HepG2 (cell line): ENCODE results near the gene APC2. TPM values are rescaled to one million over a fixed set of nuclear protein-coding genes. Genes with fewer than 3 reads are reported as not detected.

Experiments used
- CC2D1A ChIP-seq: sonication (generic); formaldehyde crosslinking; IDR thresholded peaks from 2 replicates; pipeline ENCODE4 v1.8.1; 2023; ENCODE audit warnings: mild to moderate bottlenecking, missing genetic modification reagents
- EHMT2 ChIP-seq: fragments of 200-600 bp; sonication (generic); IDR thresholded peaks from 2 replicates; pipeline ENCODE4 v1.7.0; 2017; ENCODE audit warnings: antibody characterized with exemption, low read depth, low read length, borderline replicate concordance
- SALL1 ChIP-seq: sonication (generic); formaldehyde crosslinking; IDR thresholded peaks from 2 replicates; pipeline ENCODE4 v1.8.0; 2022; ENCODE audit warnings: mild to moderate bottlenecking, missing genetic modification reagents
- SMYD3 ChIP-seq: sonication (generic); formaldehyde crosslinking; IDR thresholded peaks from 2 replicates; pipeline ENCODE4 v1.8.1; 2023; ENCODE audit warnings: mild to moderate bottlenecking, missing genetic modification reagents
- TBL1XR1 ChIP-seq: fragments of 150-350 bp; IDR thresholded peaks from 2 replicates; pipeline ENCODE4 v1.6.1; 2014; ENCODE audit warnings: borderline replicate concordance, low read length; ENCODE audit not compliant: partially characterized antibody
- polyA plus RNA-seq, 8 experiments: library from polyadenylated mRNA; depleted of rRNA in 3 of 8; stranded (reverse) in 7 of 8; unstranded in 1 of 8; fragments of >200 nt; fragmentation: Illumina TruSeq in 4 of 8; extraction: Trizol in 4 of 8; gene quantifications; 2 replicates each; pipeline versions ENCODE4 v1.2.1 to v1.2.3, GENCODE V29; 2011 to 2016; ENCODE audit warnings: low read depth in 4 of 8, missing spikeins in 1 of 8, mixed read lengths in 1 of 8; ENCODE audit not compliant: insufficient read depth in 1 of 8
- total RNA-seq, 5 experiments: library from RNA; depleted of rRNA; stranded (reverse); fragments of >200 nt; fragmentation: Illumina TruSeq; extraction: Trizol; gene quantifications; 2 replicates each; pipeline ENCODE4 v1.2.3, GENCODE V29; 2016; ENCODE audit warnings: low read depth in 1 of 5
- TF ChIP-seq, protein P1 (sequence below): sonication (generic); formaldehyde crosslinking; conservative IDR thresholded peaks from 2 replicates; pipeline ENCODE4 v1.8.0; 2022; ENCODE audit warnings: low read depth, missing genetic modification reagents
- TF ChIP-seq, protein P2 (sequence below): sonication (generic); formaldehyde crosslinking; IDR thresholded peaks from 2 replicates; pipeline ENCODE4 v1.4.0; 2020; ENCODE audit warnings: missing genetic modification reagents, borderline replicate concordance
- TF ChIP-seq, protein P3 (sequence below): sonication (generic); formaldehyde crosslinking; IDR thresholded peaks from 2 replicates; pipeline ENCODE4 v1.5.0; 2020; ENCODE audit warnings: missing genetic modification reagents
- TF ChIP-seq, protein P4 (sequence below): sonication (generic); formaldehyde crosslinking; IDR thresholded peaks from 2 replicates; pipeline ENCODE4 v1.8.1; 2023; ENCODE audit warnings: missing genetic modification reagents, mild to moderate bottlenecking, borderline replicate concordance
- TF ChIP-seq, protein P5 (sequence below): sonication (generic); formaldehyde crosslinking; IDR thresholded peaks from 2 replicates; pipeline ENCODE4 v1.4.0; 2020; ENCODE audit warnings: mild to moderate bottlenecking, missing genetic modification reagents, borderline replicate concordance
- TF ChIP-seq, protein P6 (sequence below): sonication (generic); formaldehyde crosslinking; IDR thresholded peaks from 2 replicates; pipeline ENCODE4 v1.4.0; 2020; ENCODE audit warnings: mild to moderate bottlenecking, low read depth, missing genetic modification reagents
- TF ChIP-seq, protein P7 (sequence below): sonication (generic); formaldehyde crosslinking; IDR thresholded peaks from 2 replicates; pipeline ENCODE4 v1.5.0; 2020; ENCODE audit warnings: mild to moderate bottlenecking, missing genetic modification reagents

Gene APC2
- total and polyA plus RNA-seq, 2 of the 13 experiments (the other 11 are each of a cell fraction or from before 2014, with no cell fraction given) = 0.08 to 0.22 TPM

DNA sequence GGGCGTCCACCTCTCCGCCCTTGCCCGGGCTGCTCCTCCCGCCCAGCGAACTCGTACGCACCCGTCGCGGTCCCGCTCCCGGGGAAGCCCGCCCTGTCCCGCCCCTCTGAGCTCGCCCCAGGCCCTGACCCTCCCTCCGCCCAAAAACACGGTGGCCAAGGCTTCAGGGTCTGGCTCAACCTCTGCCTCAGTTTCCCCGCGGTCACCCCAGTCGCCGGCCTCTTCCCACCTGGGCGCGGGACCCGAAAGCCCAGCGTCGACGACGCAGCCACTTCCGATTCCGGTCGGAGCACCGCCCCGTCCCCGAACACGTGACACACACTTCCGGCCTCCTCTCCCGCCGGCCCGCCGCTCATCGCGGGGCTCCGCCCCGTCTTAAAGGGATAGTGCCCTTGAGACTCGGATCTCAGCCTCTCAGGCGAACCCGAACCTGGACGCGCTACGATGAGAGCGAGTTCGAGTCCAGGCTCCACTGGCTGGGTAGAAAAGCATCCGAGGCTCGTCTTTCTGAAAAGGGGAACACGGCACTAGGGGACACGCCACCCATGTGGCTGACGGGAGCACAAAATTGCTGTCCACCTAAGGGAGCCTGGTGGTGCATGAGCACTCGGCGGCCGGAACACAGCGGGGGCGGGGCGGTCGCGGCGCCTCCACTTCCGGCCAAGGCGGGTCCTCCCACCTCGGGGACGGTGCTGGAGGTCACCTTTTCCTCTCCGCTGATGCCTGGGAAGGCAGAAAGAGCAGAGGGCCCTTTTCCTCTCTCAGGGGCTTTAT lies 29.2 kb downstream of the APC2 start, which contains the start of gene C19orf25 (continued):
- TF ChIP-seq, protein P1, sequence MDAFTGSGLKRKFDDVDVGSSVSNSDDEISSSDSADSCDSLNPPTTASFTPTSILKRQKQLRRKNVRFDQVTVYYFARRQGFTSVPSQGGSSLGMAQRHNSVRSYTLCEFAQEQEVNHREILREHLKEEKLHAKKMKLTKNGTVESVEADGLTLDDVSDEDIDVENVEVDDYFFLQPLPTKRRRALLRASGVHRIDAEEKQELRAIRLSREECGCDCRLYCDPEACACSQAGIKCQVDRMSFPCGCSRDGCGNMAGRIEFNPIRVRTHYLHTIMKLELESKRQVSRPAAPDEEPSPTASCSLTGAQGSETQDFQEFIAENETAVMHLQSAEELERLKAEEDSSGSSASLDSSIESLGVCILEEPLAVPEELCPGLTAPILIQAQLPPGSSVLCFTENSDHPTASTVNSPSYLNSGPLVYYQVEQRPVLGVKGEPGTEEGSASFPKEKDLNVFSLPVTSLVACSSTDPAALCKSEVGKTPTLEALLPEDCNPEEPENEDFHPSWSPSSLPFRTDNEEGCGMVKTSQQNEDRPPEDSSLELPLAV (CRISPR knock-in tag) = no peak
- TF ChIP-seq CC2D1A (no peak), SALL1 (CRISPR knock-in tag) (peak; percentile 43), TBL1XR1 (peak; percentile 24), SMYD3 (CRISPR knock-in tag) (no peak), EHMT2 (no peak)
- TF ChIP-seq, protein P2, sequence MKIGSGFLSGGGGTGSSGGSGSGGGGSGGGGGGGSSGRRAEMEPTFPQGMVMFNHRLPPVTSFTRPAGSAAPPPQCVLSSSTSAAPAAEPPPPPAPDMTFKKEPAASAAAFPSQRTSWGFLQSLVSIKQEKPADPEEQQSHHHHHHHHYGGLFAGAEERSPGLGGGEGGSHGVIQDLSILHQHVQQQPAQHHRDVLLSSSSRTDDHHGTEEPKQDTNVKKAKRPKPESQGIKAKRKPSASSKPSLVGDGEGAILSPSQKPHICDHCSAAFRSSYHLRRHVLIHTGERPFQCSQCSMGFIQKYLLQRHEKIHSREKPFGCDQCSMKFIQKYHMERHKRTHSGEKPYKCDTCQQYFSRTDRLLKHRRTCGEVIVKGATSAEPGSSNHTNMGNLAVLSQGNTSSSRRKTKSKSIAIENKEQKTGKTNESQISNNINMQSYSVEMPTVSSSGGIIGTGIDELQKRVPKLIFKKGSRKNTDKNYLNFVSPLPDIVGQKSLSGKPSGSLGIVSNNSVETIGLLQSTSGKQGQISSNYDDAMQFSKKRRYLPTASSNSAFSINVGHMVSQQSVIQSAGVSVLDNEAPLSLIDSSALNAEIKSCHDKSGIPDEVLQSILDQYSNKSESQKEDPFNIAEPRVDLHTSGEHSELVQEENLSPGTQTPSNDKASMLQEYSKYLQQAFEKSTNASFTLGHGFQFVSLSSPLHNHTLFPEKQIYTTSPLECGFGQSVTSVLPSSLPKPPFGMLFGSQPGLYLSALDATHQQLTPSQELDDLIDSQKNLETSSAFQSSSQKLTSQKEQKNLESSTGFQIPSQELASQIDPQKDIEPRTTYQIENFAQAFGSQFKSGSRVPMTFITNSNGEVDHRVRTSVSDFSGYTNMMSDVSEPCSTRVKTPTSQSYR (CRISPR knock-in tag) = peak; percentile 81; the same call in 1 of the 2 replicates
- TF ChIP-seq, protein P3, sequence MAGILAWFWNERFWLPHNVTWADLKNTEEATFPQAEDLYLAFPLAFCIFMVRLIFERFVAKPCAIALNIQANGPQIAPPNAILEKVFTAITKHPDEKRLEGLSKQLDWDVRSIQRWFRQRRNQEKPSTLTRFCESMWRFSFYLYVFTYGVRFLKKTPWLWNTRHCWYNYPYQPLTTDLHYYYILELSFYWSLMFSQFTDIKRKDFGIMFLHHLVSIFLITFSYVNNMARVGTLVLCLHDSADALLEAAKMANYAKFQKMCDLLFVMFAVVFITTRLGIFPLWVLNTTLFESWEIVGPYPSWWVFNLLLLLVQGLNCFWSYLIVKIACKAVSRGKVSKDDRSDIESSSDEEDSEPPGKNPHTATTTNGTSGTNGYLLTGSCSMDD = no peak
- TF ChIP-seq, protein P4, sequence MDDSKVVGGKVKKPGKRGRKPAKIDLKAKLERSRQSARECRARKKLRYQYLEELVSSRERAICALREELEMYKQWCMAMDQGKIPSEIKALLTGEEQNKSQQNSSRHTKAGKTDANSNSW (CRISPR knock-in tag) = no peak
- TF ChIP-seq, protein P5, sequence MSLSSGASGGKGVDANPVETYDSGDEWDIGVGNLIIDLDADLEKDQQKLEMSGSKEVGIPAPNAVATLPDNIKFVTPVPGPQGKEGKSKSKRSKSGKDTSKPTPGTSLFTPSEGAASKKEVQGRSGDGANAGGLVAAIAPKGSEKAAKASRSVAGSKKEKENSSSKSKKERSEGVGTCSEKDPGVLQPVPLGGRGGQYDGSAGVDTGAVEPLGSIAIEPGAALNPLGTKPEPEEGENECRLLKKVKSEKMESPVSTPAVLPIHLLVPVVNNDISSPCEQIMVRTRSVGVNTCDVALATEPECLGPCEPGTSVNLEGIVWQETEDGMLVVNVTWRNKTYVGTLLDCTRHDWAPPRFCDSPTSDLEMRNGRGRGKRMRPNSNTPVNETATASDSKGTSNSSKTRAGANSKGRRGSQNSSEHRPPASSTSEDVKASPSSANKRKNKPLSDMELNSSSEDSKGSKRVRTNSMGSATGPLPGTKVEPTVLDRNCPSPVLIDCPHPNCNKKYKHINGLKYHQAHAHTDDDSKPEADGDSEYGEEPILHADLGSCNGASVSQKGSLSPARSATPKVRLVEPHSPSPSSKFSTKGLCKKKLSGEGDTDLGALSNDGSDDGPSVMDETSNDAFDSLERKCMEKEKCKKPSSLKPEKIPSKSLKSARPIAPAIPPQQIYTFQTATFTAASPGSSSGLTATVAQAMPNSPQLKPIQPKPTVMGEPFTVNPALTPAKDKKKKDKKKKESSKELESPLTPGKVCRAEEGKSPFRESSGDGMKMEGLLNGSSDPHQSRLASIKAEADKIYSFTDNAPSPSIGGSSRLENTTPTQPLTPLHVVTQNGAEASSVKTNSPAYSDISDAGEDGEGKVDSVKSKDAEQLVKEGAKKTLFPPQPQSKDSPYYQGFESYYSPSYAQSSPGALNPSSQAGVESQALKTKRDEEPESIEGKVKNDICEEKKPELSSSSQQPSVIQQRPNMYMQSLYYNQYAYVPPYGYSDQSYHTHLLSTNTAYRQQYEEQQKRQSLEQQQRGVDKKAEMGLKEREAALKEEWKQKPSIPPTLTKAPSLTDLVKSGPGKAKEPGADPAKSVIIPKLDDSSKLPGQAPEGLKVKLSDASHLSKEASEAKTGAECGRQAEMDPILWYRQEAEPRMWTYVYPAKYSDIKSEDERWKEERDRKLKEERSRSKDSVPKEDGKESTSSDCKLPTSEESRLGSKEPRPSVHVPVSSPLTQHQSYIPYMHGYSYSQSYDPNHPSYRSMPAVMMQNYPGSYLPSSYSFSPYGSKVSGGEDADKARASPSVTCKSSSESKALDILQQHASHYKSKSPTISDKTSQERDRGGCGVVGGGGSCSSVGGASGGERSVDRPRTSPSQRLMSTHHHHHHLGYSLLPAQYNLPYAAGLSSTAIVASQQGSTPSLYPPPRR (CRISPR knock-in tag) = no peak
- TF ChIP-seq, protein P6, sequence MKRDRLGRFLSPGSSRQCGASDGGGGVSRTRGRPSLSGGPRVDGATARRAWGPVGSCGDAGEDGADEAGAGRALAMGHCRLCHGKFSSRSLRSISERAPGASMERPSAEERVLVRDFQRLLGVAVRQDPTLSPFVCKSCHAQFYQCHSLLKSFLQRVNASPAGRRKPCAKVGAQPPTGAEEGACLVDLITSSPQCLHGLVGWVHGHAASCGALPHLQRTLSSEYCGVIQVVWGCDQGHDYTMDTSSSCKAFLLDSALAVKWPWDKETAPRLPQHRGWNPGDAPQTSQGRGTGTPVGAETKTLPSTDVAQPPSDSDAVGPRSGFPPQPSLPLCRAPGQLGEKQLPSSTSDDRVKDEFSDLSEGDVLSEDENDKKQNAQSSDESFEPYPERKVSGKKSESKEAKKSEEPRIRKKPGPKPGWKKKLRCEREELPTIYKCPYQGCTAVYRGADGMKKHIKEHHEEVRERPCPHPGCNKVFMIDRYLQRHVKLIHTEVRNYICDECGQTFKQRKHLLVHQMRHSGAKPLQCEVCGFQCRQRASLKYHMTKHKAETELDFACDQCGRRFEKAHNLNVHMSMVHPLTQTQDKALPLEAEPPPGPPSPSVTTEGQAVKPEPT (CRISPR knock-in tag) = no peak
- TF ChIP-seq, protein P7, sequence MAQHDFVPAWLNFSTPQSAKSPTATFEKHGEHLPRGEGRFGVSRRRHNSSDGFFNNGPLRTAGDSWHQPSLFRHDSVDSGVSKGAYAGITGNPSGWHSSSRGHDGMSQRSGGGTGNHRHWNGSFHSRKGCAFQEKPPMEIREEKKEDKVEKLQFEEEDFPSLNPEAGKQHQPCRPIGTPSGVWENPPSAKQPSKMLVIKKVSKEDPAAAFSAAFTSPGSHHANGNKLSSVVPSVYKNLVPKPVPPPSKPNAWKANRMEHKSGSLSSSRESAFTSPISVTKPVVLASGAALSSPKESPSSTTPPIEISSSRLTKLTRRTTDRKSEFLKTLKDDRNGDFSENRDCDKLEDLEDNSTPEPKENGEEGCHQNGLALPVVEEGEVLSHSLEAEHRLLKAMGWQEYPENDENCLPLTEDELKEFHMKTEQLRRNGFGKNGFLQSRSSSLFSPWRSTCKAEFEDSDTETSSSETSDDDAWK (CRISPR knock-in tag) = no peak
